Superior temporal gyrus (tissue), 1 donor: Measurements from ENCODE around the gene MUC6.
"Not testable (repeated sequence)": the region's sequence is repeated elsewhere in the genome, so short reads cannot be mapped to it uniquely, and the experiment has no call there.

Source experiments
- DNase-seq: peaks from one replicate; pipeline ENCODE4 v3.0.0-alpha.2; 2016; ENCODE audit errors: extremely low spot score

The MUC6 gene

DNA sequence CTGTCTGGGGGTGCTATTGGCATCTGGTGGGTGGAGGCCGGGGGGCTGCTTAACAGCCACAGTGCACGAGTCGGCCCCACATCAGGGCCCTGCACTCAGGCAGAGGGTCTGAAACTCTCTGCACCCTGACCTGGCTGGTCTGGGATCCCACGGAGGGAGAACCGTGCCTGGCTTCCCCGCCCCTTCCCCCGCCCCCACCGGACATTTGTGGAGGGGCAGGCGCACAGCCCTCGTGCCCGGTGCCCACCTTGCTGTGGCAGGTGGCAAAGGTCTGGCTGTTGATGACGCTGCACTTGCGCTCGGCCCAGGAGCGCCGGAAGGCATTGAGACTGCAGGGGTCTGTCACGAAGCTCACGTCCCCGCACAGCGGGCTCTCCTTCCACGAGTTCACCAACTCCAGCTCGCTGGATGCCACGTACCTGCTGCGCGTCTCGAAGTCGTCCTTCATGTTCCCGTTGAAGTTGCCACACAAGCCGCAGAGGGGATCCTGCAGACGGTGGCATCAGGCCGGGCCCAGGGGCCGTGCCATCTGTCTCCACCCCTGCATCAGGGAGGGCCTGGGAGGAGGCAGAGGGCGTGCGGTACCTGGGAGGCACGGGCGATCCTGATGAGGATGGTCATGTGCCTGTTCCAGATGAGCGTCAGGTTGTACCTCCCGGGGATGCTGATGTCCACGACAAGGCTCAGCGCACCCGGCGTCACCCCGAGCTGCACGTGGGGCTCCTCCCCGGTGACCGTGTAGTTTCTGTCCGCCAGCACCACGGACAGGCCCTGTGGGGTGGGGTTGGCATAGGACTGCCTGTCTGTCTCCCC is 11.7 kb downstream of the MUC6 start:
- DNase-seq = no peak

DNA sequence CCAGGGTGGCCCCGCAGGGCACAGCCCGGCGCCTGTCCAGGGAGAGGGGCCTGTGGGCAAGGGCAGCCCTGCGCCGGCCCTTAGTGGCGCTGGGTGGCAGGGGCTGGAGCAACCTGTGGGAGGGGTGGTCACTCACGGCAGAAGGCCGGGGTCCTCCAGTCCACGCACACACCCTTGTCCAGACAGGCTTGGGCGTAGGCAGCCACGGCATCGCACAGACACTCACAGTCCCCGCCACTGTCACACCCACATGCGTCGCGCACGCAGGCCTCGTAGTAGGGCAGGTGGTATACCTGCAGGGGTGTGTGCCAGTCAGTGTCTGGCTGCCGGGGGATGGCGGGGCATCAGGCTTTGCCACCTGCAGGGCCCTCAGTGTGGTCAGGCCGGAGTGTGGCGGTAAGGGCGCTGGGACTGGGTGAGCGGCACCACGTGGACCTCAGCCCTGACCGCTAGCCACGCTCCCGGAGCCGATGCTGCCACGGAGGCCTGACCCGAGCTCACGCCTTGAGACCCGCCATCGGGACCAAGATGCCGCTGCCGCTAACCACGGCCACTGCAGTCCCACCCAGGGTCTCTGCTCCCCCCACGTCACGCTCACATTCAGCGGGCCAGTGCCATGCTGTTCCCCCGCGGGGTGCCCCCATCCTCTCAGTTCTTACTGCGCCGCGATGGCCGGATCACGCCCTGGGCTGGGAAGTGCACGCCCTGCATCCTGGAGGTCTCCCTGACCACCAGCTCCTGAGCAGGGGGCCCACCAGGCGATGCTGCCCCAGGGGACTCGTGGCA is 12.5 kb downstream of the MUC6 start:
- no peak for DNase-seq

DNA sequence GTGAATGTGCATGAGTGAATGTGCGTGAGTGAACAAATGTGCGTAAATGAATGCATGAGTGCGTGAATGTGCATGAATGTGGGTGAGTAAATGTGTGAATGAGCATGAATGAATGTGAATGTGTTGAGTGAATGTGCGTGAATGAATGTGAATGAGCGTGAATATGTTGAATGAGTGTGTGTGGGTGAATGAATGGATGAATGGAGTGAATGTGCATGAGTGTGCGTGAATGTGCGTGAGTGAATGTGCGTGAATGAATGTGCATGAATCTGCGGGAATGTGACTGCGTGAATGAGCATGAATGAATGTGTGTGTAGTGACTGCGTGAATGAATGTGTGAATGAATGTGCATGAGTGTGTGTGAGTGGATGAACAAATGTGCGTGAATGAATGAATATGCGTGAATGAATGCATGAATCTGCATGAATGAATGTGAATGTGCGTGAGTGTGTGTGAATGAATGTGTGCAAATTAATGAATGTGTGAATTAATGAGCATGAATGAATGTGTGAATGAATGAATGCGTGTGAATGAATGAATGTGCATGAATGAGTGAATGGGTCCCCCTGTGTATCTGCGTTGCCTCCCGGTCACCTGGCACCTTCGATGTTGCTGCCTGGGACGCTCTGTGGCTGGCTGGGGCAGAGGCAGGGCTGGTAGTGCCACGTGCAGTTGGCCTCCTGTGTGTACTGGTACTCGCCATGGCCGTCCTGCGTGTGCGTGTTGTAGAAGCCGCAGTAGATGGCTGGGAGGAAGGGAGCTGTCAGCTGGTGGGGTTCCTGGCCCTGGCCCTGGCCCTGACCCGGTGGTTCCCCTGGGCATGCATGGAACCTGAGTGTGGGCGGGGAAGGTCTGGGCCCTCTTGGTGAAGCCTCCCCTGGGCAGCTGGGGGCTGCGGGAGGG is 13.4 kb downstream of the MUC6 start:
- no peak for DNase-seq

DNA sequence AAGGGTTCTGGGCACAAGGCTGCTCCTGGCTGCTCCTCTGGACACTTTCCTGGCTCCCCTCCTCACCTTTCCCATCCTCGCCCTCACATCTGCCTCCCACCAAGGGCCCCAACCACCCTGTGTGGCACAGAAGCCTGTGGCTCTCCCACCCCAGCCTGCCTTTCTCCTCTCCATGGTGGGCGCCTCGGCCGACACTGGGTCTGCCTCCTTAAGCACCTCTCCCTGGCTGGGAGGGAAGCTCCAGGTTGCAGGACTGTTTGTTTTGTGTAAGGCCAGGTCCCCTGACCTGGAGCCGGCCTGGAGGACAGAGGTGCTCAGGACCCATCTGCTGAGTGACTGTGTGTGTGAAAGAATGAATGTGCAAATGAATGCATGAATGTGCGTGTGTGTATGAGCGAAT is 14.1 kb downstream of the MUC6 start:
- DNase-seq = no peak

DNA sequence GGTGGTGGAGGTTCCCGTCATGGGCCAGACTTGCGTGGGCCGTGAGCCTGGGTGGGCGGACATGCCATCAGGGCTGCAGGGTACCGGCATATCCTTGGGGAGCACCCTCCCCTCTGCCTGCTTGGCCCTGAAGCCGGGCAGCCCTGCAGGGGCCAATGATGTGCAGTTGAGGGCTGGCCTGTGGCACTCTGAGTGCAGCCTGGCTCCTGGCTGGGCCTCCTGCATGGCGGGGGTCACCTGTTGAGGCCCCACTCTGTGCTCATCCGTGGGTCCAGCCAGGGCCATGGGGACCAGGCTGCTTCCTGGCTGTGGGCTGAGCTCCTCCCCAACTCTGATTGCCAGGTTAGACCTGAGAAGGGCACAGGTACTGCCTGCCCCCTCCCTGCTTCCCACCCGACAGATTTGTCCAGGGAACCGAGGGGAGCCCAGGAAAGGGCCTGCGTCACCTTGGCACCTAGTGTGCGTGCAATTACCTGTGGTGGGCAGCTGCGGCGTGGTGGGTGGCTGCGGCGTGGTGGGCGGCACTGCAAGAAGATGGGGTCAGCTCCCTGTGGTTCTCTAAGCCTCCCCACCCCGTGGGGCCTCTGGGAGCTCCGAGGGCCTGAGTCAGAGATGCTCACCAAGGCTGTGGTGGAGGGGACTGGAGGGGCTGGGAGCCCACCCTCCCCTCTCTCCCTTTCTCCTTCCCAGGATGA is 16.2 kb downstream of the MUC6 start:
- DNase-seq = no peak

DNA sequence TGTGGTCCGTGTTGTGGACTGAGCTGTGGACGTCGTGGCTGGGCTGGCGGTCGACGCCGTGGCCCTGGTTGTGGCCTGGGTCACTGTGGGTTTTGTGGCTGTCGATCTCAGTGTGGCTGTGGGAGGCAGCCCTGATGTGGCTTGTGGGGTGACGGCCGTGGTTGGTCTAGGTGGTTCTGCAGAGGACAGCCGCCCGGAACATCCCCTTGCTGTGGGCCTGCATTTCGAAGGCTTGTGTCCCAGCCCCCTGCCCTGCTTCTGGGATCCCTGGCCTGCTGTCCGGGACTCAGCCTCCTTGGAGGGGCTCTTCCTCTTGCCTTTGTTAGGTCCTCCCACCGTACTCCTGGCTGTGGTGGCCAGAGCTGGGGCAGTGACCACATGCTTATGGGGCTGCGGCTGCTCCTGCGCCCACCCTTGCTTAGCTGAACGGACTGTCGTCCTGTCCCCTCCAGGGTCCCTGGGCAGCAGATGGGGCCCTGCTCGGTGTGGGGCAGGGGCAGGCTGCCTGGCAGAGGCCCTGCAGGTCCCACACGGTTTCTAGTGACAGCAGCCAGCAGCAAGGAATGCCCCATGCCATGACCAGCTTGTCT is 17.1 kb downstream of the MUC6 start:
- DNase-seq = no peak

DNA sequence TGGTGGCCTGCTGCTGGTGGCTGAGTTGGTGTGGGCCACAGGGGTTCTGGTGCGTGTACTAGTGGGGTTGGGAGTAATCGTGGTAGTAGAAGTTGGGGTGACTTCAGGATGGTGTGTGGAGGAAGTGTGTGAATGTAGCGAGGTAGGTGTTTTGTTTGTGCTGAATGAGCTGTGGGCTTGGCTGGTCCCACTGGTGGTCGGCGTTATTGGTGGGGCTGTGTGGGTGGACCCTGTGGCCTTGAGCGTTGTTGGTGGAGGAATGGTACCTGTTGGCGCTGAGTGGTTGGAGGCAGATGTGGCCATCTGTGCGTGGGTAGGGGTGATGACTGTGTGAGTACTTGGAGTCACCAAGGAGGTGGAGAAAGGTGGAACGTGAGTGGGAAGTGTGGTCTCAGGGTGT is 18.4 kb downstream of the MUC6 start:
- no peak for DNase-seq

DNA sequence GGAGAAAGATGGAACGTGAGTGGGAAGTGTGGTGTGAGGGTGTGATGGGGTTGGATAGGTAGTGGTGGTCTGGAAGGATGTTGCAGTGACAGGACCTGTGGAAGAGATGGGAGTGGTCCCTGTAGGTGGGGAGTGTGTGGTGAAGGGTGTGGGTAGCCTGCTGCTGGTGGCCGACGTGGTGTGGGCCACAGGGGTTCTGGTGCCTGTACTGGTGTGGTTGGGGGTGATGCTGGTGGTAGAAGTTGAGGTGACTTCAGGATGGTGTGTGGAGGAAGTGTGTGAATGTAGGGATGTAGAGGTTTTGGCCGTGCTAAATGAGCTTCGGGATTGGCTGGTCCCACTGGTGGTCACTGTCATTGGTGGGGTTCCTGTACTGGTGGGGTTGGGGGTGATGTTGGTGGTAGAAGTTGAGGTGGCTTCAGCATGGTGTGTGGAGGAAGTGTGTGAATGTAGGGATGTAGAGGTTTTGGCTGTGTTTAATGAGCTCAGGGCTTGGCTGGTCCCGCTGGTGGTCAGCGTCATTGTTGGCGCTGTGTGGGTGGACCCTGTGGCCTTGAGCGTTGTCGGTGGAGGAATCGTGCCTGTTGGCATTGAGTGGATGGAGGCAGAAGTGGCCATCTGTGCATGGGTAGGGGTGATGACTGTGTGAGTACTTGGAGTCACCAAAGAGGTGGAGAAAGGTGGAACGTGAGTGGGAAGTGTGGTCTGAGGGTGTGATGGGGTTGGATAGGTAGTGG is 19.1 kb downstream of the MUC6 start:
- no peak for DNase-seq

DNA sequence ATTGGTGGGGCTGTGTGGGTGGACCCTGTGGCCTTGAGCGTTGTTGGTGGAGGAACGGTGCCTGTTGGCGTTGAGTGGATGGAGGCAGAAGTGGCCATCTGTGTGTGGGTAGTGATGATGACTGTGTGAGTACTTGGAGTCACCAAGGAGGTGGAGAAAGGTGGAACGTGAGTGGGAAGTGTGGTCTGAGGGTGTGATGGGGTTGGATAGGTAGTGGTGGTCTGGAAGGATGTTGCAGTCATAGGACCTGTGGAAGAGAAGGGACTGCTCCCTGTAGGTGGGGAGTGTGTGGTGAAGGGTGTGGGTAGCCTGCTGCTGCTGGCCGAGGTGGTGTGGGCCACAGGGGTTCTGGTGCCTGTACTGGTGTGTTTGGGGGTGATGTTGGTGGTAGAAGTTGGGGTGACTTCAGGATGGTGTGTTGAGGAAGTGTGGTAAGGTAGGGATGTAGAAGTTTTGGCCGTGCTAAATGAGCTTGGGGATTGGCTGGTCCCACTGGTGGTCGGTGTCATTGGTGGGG is 19.9 kb downstream of the MUC6 start:
- DNase-seq = not testable (repeated sequence)

DNA sequence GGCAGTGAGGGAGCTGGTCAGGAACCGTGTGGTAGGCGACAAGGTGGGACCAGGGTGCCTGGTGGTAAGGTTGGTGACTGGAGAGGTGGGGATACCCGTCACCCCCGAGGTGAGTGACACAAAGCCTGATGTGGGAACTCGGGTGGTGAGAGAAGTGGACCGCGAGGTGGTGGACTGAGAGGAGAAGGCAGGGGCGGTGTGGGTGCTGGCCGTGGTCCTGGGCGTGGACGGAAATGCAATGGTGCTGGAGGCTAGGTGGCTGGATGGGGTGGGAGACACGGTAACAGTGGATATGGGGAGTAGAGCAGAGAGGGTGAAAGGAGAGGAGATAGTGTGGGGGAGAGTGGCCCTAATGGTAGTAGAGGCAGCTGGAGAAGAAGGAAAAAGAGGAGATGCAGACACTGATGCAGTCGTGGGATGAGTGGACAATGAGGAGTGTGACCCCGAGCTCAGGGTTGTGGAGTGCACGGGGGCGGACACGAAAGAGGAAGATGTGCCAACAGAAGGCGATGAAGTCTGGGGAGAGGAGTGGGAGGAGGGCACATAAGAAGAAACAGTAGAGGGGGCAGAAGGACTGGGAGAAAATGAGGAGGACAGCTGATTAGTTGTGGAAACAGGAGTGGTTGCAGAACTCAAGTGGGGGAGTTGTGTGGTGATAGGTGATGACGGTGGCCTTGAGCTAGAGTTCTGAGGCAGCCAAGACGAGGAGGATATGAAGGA is 20.5 kb downstream of the MUC6 start:
- DNase-seq = no peak

DNA sequence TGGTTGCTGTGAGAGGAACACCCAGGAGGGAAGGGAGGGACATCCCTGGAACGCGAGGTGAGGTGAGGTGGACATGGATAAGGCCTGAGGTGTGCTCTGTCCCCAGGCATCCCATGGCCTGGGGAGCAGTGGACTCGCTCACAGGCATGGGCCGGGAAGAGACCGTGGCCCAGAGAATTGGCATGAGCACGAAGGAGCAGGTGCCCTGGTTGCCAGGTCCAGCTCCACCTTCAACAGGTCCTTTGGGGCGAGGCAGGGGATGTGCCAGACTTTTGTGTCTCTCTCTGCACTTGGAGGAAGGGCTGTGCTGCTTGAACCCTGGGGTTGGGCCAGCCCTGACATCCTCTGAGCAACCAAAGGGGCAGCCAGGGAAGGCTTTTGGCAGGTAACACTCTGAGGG is 21.5 kb downstream of the MUC6 start:
- no peak for DNase-seq

DNA sequence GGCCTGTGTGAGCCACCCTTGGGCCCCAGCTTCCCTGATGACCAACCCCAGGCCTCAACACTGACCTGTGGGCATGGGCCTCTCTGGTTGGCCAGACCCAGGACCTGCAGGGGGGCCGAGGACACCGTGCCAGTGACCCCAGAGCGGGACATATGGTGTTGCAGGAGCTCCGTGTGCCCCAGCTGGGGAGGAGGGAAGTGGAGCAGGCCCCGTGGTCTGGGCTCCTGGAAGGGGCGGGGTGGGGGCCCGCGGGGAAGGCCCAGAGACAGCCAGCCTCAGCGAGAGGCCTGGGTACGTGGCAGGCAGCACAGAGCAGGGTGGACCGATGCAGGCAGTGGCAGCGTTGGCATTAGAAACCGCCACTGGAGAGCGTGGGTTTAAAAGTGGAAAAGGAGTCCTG is 22.2 kb downstream of the MUC6 start:
- no peak for DNase-seq

DNA sequence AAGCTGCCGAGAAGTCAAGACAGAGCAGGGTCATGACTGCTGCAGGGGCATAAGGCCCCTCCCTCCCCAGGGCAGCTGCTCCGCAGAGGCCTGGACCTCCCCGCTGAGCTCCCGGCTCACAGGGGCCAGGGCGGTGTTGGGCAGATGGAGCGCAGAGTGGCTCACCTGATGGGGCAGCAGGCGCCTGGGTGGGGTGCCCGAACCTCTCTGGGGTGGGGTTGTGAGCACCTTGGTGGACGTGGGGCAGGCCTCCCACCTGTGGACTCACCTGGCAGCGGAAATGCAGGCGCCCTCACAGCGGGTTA is 22.9 kb downstream of the MUC6 start:
- DNase-seq = no peak

DNA sequence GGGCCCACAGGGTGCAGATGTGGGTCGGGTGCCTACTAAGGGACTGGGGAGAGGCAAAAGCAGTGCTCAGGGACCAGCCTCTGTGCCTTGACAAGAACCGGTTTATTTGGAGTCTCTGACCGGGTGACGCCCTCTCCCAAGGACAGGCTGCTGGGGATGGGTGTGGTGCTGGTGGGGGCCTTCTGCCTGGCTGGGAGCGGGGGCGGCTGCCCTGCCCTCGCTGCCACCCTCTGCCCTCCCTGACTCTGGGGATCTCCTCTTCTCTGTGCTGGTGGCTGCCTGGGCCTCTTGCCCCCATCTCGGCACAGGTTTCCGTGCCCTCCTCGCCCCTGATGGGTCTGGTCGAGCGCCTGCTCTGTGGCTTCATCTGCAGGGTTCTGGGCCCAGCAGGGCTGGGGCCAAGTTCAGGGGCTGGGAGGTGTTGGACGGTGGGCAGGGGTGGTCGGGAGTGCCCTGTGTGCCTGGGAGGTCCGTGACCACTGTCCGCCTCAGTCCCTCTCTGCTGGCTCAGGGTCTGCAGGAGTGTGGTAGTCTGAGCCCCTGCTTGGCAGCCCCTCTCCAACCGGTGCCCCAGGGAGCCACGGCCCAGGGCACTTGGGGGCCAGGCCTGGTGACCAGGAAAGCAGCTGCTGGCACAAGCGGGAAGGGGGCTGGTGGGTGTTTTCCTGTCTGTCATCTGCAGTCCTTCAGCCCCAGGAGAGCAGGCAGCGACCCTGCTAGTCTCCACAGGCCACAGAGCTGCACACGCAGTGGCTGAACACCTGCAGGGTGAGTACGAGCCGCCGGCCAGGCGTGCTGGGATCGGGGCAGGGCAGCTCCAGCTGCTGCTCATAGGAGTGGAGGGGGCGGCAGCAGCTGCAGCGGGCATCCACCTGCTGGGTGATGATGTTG is 23.5 kb downstream of the MUC6 start:
- no peak for DNase-seq

DNA sequence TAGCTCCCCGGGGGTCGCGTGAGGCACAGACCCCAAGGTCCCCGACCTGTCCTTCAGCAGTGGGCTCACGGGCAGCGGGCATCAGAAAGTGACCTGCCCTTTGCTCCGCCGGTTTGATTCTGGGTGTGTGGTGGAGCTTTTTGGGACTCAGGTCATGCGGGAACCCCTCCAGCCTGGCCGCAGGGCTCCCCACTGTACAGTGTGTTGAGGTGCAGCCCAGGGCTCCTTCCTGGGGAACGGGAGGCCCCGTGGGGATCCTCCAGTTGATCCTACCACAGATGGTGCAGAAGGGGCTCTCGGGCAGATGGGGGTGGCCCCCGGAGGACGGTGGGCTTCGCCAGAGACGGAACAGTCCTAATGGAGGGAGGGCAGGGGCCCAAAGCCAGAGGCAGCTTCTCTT is 24.2 kb downstream of the MUC6 start:
- DNase-seq = no peak

DNA sequence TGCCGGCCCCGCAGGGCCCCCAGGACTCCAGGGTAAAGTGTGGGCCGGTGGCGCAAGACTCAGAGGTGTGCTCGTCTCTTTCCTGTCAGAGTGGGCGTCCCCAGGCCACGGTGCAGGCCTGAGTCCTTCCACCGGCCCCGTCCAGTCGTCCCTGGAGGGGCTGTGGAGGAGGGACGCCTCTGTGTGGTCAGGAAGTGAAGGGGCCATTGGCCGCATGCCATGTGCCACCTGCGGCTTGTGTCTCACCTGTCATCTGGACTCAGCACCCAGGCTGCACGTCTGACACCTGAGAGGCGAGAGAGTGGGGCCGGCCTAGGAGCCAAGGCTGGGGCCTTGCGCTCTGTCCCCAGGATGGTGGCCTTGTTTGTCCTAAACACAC is 25.2 kb downstream of the MUC6 start:
- no peak for DNase-seq

DNA sequence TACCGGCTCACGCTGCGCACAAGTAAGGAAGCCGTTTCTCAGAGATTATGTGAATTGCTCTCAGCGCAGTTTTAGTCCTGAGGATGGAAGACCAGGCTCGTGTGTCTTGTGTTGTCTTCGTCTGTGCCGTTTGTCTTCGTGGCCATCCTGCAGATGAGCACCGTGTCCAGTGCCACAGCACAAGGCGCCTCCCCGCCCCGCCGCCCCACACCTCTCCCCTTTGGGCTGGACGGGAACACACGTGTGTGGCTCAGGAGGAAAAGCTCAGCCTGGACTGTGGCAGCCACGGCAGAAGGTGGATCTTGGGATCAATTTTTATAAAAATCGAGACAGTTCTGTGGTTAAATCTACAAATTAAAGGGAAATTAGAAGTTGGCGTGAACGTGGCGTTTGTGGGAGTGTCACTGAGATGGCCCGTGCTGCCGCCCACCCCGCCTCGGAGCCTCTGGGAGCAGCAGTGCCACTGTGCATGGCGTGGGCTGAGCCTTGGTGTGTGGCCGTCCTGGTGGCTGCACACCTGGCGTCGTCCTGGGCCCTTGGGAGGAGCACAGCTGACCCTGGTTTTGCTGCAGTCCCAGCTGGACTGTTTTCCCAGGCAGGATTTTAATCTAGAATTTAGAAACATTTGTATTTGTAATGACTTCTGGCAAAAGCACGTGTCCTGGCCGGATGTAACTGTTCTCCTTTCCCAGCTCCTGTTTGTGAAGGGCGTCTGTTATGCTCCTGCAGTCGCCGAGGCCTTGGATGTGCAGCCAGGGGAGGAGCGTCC is 25.8 kb downstream of the MUC6 start:
- no peak for DNase-seq

DNA sequence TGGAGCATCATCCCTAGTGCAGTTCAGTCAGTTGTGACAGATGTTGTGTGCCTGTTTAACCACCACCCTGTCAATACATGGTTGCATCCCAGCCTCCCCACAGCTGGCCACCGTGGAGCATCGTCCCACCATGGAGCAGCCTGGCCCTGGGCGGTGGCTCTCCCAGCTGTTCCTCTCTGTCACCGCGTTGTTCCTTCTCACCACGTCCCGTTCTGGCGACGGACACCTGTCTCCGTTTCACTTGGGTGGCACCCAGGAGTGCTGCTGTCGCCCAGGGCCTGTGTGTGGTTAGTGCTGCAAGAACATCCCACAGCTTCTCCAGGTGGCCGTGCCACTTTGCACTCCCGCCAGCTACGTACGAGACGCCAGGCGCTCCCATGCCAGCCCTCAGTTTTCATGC is 26.5 kb downstream of the MUC6 start:
- no peak for DNase-seq
